ENCODE data around the gene TAPBP. TPM values are rescaled to one million over a fixed set of nuclear protein-coding genes. Genes with fewer than 3 reads are reported as not detected.

Gene TAPBP
- total and polyA plus RNA-seq, 9 of the 15 experiments (the other 6 are each of a cell fraction or from before 2014, with no cell fraction given) = 5.6 to 74.0 (median 22.3) TPM

DNA sequence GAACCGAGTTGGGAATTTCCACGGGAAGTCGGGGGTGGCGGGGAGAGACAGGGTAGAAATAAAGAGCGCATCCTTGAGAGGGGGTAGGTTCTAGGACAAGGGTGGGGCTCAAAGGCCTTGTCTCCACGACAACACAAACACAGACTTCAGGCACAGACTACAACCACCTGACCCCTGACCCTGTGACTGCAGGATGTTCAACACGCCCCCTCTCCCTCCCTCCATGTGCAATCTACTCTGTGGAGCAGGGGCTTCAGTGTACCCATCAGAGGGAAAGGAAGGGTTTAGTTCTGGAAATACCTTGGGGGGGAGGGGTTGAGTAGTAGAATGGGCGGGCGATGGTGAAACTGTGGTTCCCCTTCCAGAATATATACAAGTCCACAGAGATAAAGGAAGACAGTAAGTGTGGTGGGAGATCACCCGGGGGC is 651 bp upstream of the TAPBP start (continued):
- TF ChIP-seq ZNF398 (CRISPR knock-in tag; IDR thresholded peaks at IDR 0.05) = no peak
- peak; percentile 43 to 54; a peak in 2 of 4 replicates for TF ChIP-seq FOXK2 (conservative IDR thresholded peaks at IDR 0.05 in 1 of 2, IDR thresholded peaks at IDR 0.05 in 1 of 2; ENCODE audit: low read depth in 2 of 2)
- TF ChIP-seq ZNF146 (CRISPR knock-in tag; IDR thresholded peaks at IDR 0.05; ENCODE audit: unreplicated experiment) = no peak
- TF ChIP-seq, protein P1, sequence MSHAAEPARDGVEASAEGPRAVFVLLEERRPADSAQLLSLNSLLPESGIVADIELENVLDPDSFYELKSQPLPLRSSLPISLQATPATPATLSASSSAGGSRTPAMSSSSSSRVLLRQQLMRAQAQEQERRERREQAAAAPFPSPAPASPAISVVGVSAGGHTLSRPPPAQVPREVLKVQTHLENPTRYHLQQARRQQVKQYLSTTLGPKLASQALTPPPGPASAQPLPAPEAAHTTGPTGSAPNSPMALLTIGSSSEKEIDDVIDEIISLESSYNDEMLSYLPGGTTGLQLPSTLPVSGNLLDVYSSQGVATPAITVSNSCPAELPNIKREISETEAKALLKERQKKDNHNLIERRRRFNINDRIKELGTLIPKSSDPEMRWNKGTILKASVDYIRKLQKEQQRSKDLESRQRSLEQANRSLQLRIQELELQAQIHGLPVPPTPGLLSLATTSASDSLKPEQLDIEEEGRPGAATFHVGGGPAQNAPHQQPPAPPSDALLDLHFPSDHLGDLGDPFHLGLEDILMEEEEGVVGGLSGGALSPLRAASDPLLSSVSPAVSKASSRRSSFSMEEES (CRISPR knock-in tag; IDR thresholded peaks at IDR 0.05) = no peak
- no peak for TF ChIP-seq NFATC3 (IDR thresholded peaks at IDR 0.05)
- TF ChIP-seq, protein P2, sequence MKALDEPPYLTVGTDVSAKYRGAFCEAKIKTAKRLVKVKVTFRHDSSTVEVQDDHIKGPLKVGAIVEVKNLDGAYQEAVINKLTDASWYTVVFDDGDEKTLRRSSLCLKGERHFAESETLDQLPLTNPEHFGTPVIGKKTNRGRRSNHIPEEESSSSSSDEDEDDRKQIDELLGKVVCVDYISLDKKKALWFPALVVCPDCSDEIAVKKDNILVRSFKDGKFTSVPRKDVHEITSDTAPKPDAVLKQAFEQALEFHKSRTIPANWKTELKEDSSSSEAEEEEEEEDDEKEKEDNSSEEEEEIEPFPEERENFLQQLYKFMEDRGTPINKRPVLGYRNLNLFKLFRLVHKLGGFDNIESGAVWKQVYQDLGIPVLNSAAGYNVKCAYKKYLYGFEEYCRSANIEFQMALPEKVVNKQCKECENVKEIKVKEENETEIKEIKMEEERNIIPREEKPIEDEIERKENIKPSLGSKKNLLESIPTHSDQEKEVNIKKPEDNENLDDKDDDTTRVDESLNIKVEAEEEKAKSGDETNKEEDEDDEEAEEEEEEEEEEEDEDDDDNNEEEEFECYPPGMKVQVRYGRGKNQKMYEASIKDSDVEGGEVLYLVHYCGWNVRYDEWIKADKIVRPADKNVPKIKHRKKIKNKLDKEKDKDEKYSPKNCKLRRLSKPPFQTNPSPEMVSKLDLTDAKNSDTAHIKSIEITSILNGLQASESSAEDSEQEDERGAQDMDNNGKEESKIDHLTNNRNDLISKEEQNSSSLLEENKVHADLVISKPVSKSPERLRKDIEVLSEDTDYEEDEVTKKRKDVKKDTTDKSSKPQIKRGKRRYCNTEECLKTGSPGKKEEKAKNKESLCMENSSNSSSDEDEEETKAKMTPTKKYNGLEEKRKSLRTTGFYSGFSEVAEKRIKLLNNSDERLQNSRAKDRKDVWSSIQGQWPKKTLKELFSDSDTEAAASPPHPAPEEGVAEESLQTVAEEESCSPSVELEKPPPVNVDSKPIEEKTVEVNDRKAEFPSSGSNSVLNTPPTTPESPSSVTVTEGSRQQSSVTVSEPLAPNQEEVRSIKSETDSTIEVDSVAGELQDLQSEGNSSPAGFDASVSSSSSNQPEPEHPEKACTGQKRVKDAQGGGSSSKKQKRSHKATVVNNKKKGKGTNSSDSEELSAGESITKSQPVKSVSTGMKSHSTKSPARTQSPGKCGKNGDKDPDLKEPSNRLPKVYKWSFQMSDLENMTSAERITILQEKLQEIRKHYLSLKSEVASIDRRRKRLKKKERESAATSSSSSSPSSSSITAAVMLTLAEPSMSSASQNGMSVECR (CRISPR knock-in tag; IDR thresholded peaks at IDR 0.05) = no peak
- no peak for TF ChIP-seq KAT8 (IDR thresholded peaks at IDR 0.05; ENCODE audit: low read depth)
- TF ChIP-seq PRMT5 (CRISPR knock-in tag; IDR thresholded peaks at IDR 0.05) = no peak
- peak; percentile 93 for TF ChIP-seq NR2C2 (CRISPR knock-in tag; IDR thresholded peaks at IDR 0.05)
- TF ChIP-seq NR2C2 (tag; IDR thresholded peaks at IDR 0.05) = peak; percentile 97
- TF ChIP-seq, protein P3, sequence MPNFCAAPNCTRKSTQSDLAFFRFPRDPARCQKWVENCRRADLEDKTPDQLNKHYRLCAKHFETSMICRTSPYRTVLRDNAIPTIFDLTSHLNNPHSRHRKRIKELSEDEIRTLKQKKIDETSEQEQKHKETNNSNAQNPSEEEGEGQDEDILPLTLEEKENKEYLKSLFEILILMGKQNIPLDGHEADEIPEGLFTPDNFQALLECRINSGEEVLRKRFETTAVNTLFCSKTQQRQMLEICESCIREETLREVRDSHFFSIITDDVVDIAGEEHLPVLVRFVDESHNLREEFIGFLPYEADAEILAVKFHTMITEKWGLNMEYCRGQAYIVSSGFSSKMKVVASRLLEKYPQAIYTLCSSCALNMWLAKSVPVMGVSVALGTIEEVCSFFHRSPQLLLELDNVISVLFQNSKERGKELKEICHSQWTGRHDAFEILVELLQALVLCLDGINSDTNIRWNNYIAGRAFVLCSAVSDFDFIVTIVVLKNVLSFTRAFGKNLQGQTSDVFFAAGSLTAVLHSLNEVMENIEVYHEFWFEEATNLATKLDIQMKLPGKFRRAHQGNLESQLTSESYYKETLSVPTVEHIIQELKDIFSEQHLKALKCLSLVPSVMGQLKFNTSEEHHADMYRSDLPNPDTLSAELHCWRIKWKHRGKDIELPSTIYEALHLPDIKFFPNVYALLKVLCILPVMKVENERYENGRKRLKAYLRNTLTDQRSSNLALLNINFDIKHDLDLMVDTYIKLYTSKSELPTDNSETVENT (CRISPR knock-in tag; IDR thresholded peaks at IDR 0.05) = no peak
- no peak for TF ChIP-seq SREBF2 (CRISPR knock-in tag; IDR thresholded peaks at IDR 0.05)
- no peak for TF ChIP-seq GTF2E2 (tag; IDR thresholded peaks at IDR 0.05)
- TF ChIP-seq SETDB1 (IDR thresholded peaks at IDR 0.05; ENCODE audit: low read length) = no peak
- no peak; the same call in 1 of the 2 replicates for TF ChIP-seq PHB (CRISPR knock-in tag; IDR thresholded peaks at IDR 0.05)
- TF ChIP-seq ZNF561 (CRISPR knock-in tag; conservative IDR thresholded peaks at IDR 0.05) = no peak
- no peak for TF ChIP-seq TARDBP (IDR thresholded peaks at IDR 0.05)
- peak in 1 of 2 experiments; percentile 74; a peak in 2 of 4 replicates for TF ChIP-seq HDAC1 (IDR thresholded peaks at IDR 0.05)
- TF ChIP-seq, protein P4, sequence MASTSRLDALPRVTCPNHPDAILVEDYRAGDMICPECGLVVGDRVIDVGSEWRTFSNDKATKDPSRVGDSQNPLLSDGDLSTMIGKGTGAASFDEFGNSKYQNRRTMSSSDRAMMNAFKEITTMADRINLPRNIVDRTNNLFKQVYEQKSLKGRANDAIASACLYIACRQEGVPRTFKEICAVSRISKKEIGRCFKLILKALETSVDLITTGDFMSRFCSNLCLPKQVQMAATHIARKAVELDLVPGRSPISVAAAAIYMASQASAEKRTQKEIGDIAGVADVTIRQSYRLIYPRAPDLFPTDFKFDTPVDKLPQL (IDR thresholded peaks at IDR 0.05; ENCODE audit: extremely low read depth, insufficient read length) = no peak

All from K562 (cell line).